Upper lobe of left lung (tissue), 6 donors: Measurements from ENCODE around the gene RAB11FIP3. TPM values are rescaled to one million over a fixed set of nuclear protein-coding genes. Genes with fewer than 3 reads are reported as not detected.
"Not testable (repeated sequence)": the region's sequence is repeated elsewhere in the genome, so short reads cannot be mapped to it uniquely, and the experiment has no call there.

Source experiments
- ATAC-seq, 2 donors: fragments of 200-7000 bp; cut with Tn5 transposase; one replicate each; pipeline ENCODE4 v1.9.1; 2022; ENCODE audit warnings: mild to moderate bottlenecking in 2 of 2, moderate library complexity in 2 of 2; ENCODE audit not compliant: low FRiP score in 2 of 2
- DNase-seq, 2 donors: peaks; one replicate each; pipeline ENCODE4 v3.0.0-alpha.2; 2019 to 2020
- H3K27ac ChIP-seq, 4 donors: fragments of 200-600 bp; sonication (generic); one replicate each; pipeline ENCODE4 v1.5.1; 2016 to 2019
- H3K27me3 ChIP-seq, 4 donors: fragments of 200-600 bp; sonication (generic); one replicate each; pipeline ENCODE4 v1.5.1; 2017 to 2019
- H3K36me3 ChIP-seq, 4 donors: fragments of 200-600 bp; sonication (generic); one replicate each; pipeline ENCODE4 v1.5.1; 2016 to 2019
- H3K4me1 ChIP-seq, 4 donors: fragments of 200-600 bp; sonication (generic); one replicate each; pipeline ENCODE4 v1.5.1; 2018 to 2019
- H3K4me3 ChIP-seq, 4 donors: fragments of 200-600 bp; sonication (generic); one replicate each; pipeline ENCODE4 v1.5.1; 2017 to 2019; ENCODE audit warnings: mild to moderate bottlenecking in 2 of 4, moderate library complexity in 1 of 4
- H3K9me3 ChIP-seq, 4 donors: fragments of 200-600 bp; sonication (generic); one replicate each; pipeline ENCODE4 v1.5.1; 2018 to 2019
- CTCF ChIP-seq, 6 experiments: fragments of 450-650 bp in 4 of 6; fragments of 200-600 bp in 2 of 6; sonication (generic) in 2 of 6; IDR thresholded peaks; one replicate each; pipeline ENCODE4 v1.5.1; 2016 to 2019; ENCODE audit warnings: antibody characterized with exemption in 6 of 6
- EP300 ChIP-seq, 4 donors: sonication (generic); formaldehyde crosslinking; IDR thresholded peaks; one replicate each; pipeline ENCODE4 v1.5.1; 2017; ENCODE audit warnings: antibody characterized with exemption in 4 of 4, control low read depth in 2 of 4
- POLR2A ChIP-seq, 4 donors: fragments of 450-650 bp; IDR thresholded peaks; one replicate each; pipeline ENCODE4 v1.5.1; 2016 to 2017; ENCODE audit warnings: antibody characterized with exemption in 4 of 4, mild to moderate bottlenecking in 2 of 4
- POLR2AphosphoS5 ChIP-seq, 2 donors: sonication (generic); formaldehyde crosslinking; IDR thresholded peaks; one replicate each; pipeline ENCODE4 v1.5.1; 2017; ENCODE audit warnings: antibody characterized with exemption in 2 of 2
- WGBS, 2 donors: methylation state at CpG; one replicate each; pipeline ENCODE4 v1.1.5; 2017 to 2018; 5-methylcytosine and 5-hydroxymethylcytosine counted together
- total RNA-seq, 6 donors: library from RNA; depleted of rRNA in 4 of 6; stranded (reverse); fragments of >200 nt in 4 of 6; gene quantifications; one replicate each; pipeline versions ENCODE4 v1.1.0 to v1.2.1, GENCODE V29; 2016 to 2021
- donor health status: DM: no; HTN: no; CAD: no; lungs with moderate emphysema.
- donor health status: DM: no; HTN: yes; CAD: no; lungs with severe emphysema.

RAB11FIP3 gene
- 10 to 100 TPM; 38.9 to 95.3 (median 43.8) TPM for total RNA-seq

GRCh38 chr16:425082-425718 is at the start of gene RAB11FIP3:
Gene RAB11FIP3 (plus strand): TSS chr16:425649. CDS start chr16:426007, 358 bp downstream.
- Histone ChIP-seq H3K9me3 (no peaks in the 10 kb centered on the region), H3K36me3 (no peaks in the 10 kb centered on the region), H3K27me3 (no peaks in the 10 kb centered on the region), H3K4me1 (peaks cover 18 to 35% (median 31%) of the 10 kb centered on the region in 4 donors), H3K27ac (peak within 1 kb of the TSS; percentile 84 to 93 (median 92)), H3K4me3 (peak within 1 kb of the TSS; percentile 47 to 93 (median 78))
- peak; percentile 88 to 95 for ATAC-seq
- 0 to 1% methylated on average over 14 to 16 of the region's 77 CpGs for WGBS, 2 donors
- TF ChIP-seq POLR2A (IDR thresholded peaks at IDR 0.05), result peak; percentile 22 to 78 (median 56)
- peak; percentile 63 to 75 for TF ChIP-seq POLR2AphosphoS5 (IDR thresholded peaks at IDR 0.05)
- TF ChIP-seq CTCF (IDR thresholded peaks at IDR 0.05), result peak in 3 of 6 experiments; percentile 26 to 42 (median 37)
- TF ChIP-seq EP300 (IDR thresholded peaks at IDR 0.05), result no peak
- DNase-seq, result peak; percentile 83 to 97

GRCh38 chr16:375927-376816 is 49.3 kb upstream of the RAB11FIP3 start:
- 95 to 100% methylated on average over 2 to 29 of the region's 44 CpGs for WGBS, 2 donors
- no peak overlapping the region for H3K27ac ChIP-seq
- no peak for ATAC-seq
- H3K9me3 ChIP-seq, result no peaks in the 10 kb centered on the region
- peaks cover 17 to 28% (median 24%) of the 10 kb centered on the region in 4 donors for H3K4me1 ChIP-seq
- no peaks in the 10 kb centered on the region for H3K27me3 ChIP-seq
- DNase-seq, result peak in 1 of 2 donors; percentile 82
- peaks cover 0 to 67% (median 52%) of the 10 kb centered on the region in 4 donors for H3K36me3 ChIP-seq
- no peak overlapping the region for H3K4me3 ChIP-seq
- TF ChIP-seq EP300 (IDR thresholded peaks at IDR 0.05) (no peak), CTCF (IDR thresholded peaks at IDR 0.05) (no peak), POLR2A (IDR thresholded peaks at IDR 0.05) (no peak), POLR2AphosphoS5 (IDR thresholded peaks at IDR 0.05) (no peak)

GRCh38 chr16:376817-377418 is 48.5 kb upstream of the RAB11FIP3 start:
- ATAC-seq, result no peak
- WGBS, 2 donors, result 93% methylated on average over 16 to 25 of the region's 26 CpGs
- Histone ChIP-seq H3K4me3 (no peak overlapping the region), H3K27ac (no peak overlapping the region), H3K36me3 (peaks cover 0 to 60% (median 49%) of the 10 kb centered on the region in 4 donors), H3K4me1 (peaks cover 17 to 28% (median 23%) of the 10 kb centered on the region in 4 donors), H3K9me3 (no peaks in the 10 kb centered on the region), H3K27me3 (no peaks in the 10 kb centered on the region)
- TF ChIP-seq POLR2A (IDR thresholded peaks at IDR 0.05) (no peak), EP300 (IDR thresholded peaks at IDR 0.05) (no peak), POLR2AphosphoS5 (IDR thresholded peaks at IDR 0.05) (no peak), CTCF (IDR thresholded peaks at IDR 0.05) (no peak)
- peak in 1 of 2 donors; percentile 63 for DNase-seq

GRCh38 chr16:377419-377951 is 48.0 kb upstream of the RAB11FIP3 start:
- H3K9me3 ChIP-seq, result no peaks in the 10 kb centered on the region
- peak in 1 of 2 donors; percentile 83 for DNase-seq
- no peaks in the 10 kb centered on the region for H3K27me3 ChIP-seq
- TF ChIP-seq POLR2A (IDR thresholded peaks at IDR 0.05), result no peak
- no peak for TF ChIP-seq EP300 (IDR thresholded peaks at IDR 0.05)
- TF ChIP-seq CTCF (IDR thresholded peaks at IDR 0.05), result no peak
- no peak for TF ChIP-seq POLR2AphosphoS5 (IDR thresholded peaks at IDR 0.05)
- no peak overlapping the region for H3K27ac ChIP-seq
- peaks cover 0 to 54% (median 46%) of the 10 kb centered on the region in 4 donors for H3K36me3 ChIP-seq
- H3K4me1 ChIP-seq, result peaks cover 17 to 29% (median 24%) of the 10 kb centered on the region in 4 donors
- 93 to 97% methylated on average over 22 to 28 of the region's 42 CpGs for WGBS, 2 donors
- no peak for ATAC-seq
- no peak overlapping the region for H3K4me3 ChIP-seq

GRCh38 chr16:378113-378820 is 47.2 kb upstream of the RAB11FIP3 start:
- not testable (repeated sequence) for H3K27ac ChIP-seq, H3K4me3 ChIP-seq, H3K9me3 ChIP-seq, ATAC-seq, H3K27me3 ChIP-seq
- peaks cover 23 to 37% (median 31%) of the 10 kb centered on the region in 4 donors for H3K4me1 ChIP-seq
- peaks cover 0 to 46% (median 42%) of the 10 kb centered on the region in 4 donors for H3K36me3 ChIP-seq
- DNase-seq, result peak in 1 of 2 donors; percentile 49
- 95% methylated on average over 28 to 30 of the region's 36 CpGs for WGBS, 2 donors
